NB4 (cell line): ENCODE results near the gene CASKIN2.

ENCODE experiments used
- CTCF ChIP-seq: IDR thresholded peaks from one replicate; pipeline ENCODE4 v1.5.1; 2012; ENCODE audit warnings: low read depth, low read length
- MAX ChIP-seq: IDR thresholded peaks from 2 replicates; pipeline ENCODE4 v1.6.1; 2011; ENCODE audit warnings: low read depth, low read length
- MYC ChIP-seq: IDR thresholded peaks from 2 replicates; pipeline ENCODE4 v1.6.1; 2011; ENCODE audit warnings: low read depth, low read length

GRCh38 chr17:75516255-75516618 lies 900 bp upstream of the CASKIN2 start, which contains the start of gene TSEN54:
- peak; percentile 11 for TF ChIP-seq MYC
- TF ChIP-seq CTCF = no peak
- TF ChIP-seq MAX = no peak; the same call in 1 of the 2 replicates
